H1 (cell line): ENCODE measurements around the gene CDV3. TPM values are rescaled to one million over a fixed set of nuclear protein-coding genes. Genes with fewer than 3 reads are reported as not detected.

ENCODE experiments used
- CTCF ChIA-PET: fragments of 300-600 bp; sonication (Branson Sonifier 250); formaldehyde crosslinking; loops from one replicate; lab custom pipeline; 2021; ENCODE audit not compliant: partially characterized antibody; lab: Charles Lee
- POLR2A ChIA-PET: fragments of 300-600 bp; sonication (Branson Sonifier 250); formaldehyde crosslinking; loops from one replicate; lab custom pipeline; 2021; ENCODE audit warnings: inconsistent platforms; ENCODE audit not compliant: partially characterized antibody; lab: Charles Lee
- DNase-seq, 2 experiments: peaks; one replicate each; pipeline versions ENCODE4 v3.0.0 to v3.0.0-alpha.2; 2010 to 2022; ENCODE audit warnings: low spot score in 2 of 2, low read depth in 1 of 2, mixed read lengths in 1 of 2
- FAIRE-seq: peaks from 2 replicates; lab custom pipeline; 2011; peaks lifted over from hg19 to GRCh38; lab: Jason Lieb, UNC
- H2AFZ ChIP-seq: 2 replicates; pipeline ENCODE4 v1.8.1; 2012; ENCODE audit warnings: low read length, inconsistent platforms
- H2AK5ac ChIP-seq: 2 replicates; pipeline ENCODE4 v1.6.1; 2013; ENCODE audit warnings: low read depth, low read length
- H2BK120ac ChIP-seq: replicated peaks from 2 replicates; pipeline ENCODE3; 2013; ENCODE audit warnings: low read depth, low read length, inconsistent platforms
- H2BK12ac ChIP-seq: 2 replicates; pipeline ENCODE4 v1.6.1; 2013; ENCODE audit warnings: low read depth, low read length
- H2BK15ac ChIP-seq: 2 replicates; pipeline ENCODE4 v1.6.1; 2013; ENCODE audit warnings: low read length
- H2BK20ac ChIP-seq: 2 replicates; pipeline ENCODE4 v1.6.1; 2013; ENCODE audit warnings: low read length
- H2BK5ac ChIP-seq: 2 replicates; pipeline ENCODE4 v1.6.1; 2013; ENCODE audit warnings: low read depth, low read length
- H3K14ac ChIP-seq: 2 replicates; pipeline ENCODE4 v1.6.1; 2013; ENCODE audit warnings: inconsistent platforms; ENCODE audit not compliant: insufficient read length
- H3K18ac ChIP-seq: 2 replicates; pipeline ENCODE4 v1.6.1; 2013; ENCODE audit warnings: low read length; ENCODE audit errors: extremely low read depth
- H3K23ac ChIP-seq: 2 replicates; pipeline ENCODE4 v1.6.1; 2013; ENCODE audit warnings: inconsistent platforms; ENCODE audit not compliant: insufficient read length
- H3K23me2 ChIP-seq: 2 replicates; pipeline ENCODE4 v1.6.1; 2013; ENCODE audit warnings: low read depth, low read length
- H3K27ac ChIP-seq: 2 replicates; pipeline ENCODE4 v1.6.1; 2011; ENCODE audit warnings: low read depth, low read length, inconsistent platforms
- H3K27me3 ChIP-seq, 4 experiments: replicated peaks in 1 of 4; 1 replicate in 1 of 4; 2 replicates in 3 of 4; pipeline versions ENCODE4 v1.6.1 to v1.8.1; 2011 to 2013; ENCODE audit warnings: low read length in 3 of 4, mild to moderate bottlenecking in 3 of 4, inconsistent platforms in 2 of 4, mixed read lengths in 2 of 4, moderate library complexity in 1 of 4; ENCODE audit not compliant: control insufficient read depth in 3 of 4, insufficient read depth in 3 of 4; ENCODE audit errors: extremely low read depth in 1 of 4
- H3K36me3 ChIP-seq, 4 experiments: 2 replicates each; pipeline versions ENCODE4 v1.6.1 to v1.8.1; 2011 to 2013; ENCODE audit warnings: mild to moderate bottlenecking in 4 of 4, low read length in 3 of 4, moderate library complexity in 2 of 4, control low read depth in 1 of 4, inconsistent platforms in 1 of 4; ENCODE audit not compliant: insufficient read depth in 4 of 4, control insufficient read depth in 2 of 4
- H3K4ac ChIP-seq: replicated peaks from 2 replicates; pipeline ENCODE3; 2013; ENCODE audit warnings: low read length, low read depth, mixed read lengths, inconsistent platforms; ENCODE audit not compliant: insufficient read length
- H3K4me1 ChIP-seq, 4 experiments: replicated peaks in 1 of 4; 1 replicate in 1 of 4; 2 replicates in 3 of 4; pipeline versions ENCODE4 v1.6.1 to v1.8.1; 2011 to 2013; ENCODE audit warnings: low read length in 3 of 4, inconsistent platforms in 2 of 4, mixed read lengths in 1 of 4; ENCODE audit not compliant: insufficient read depth in 4 of 4, control insufficient read depth in 3 of 4
- H3K4me2 ChIP-seq, 2 experiments: 2 replicates each; pipeline versions ENCODE4 v1.6.1 to v1.8.1; 2011 to 2013; ENCODE audit warnings: low read depth in 2 of 2, low read length in 2 of 2, control low read depth in 1 of 2, inconsistent platforms in 1 of 2, mild to moderate bottlenecking in 1 of 2; ENCODE audit not compliant: insufficient read depth in 1 of 2
- H3K4me3 ChIP-seq, 4 experiments: fragments of 200-600, 300-600 bp in 1 of 4; sonication (generic), shearing (Covaris generic), sonication (Bioruptor Twin) in 1 of 4; 2 replicates each; pipeline versions ENCODE4 v1.5.1 to v1.8.1; 2011 to 2016; ENCODE audit warnings: low read length in 4 of 4, low read depth in 3 of 4, control low read depth in 2 of 4, inconsistent platforms in 2 of 4, mild to moderate bottlenecking in 2 of 4, mixed read lengths in 1 of 4, moderate library complexity in 1 of 4; ENCODE audit not compliant: insufficient read depth in 2 of 4; ENCODE audit errors: extremely low read depth in 1 of 4
- H3K56ac ChIP-seq: replicated peaks from 2 replicates; pipeline ENCODE3; 2013; ENCODE audit warnings: low read depth, mild to moderate bottlenecking, mixed read lengths, low read length, inconsistent platforms; ENCODE audit not compliant: insufficient read length
- H3K79me1 ChIP-seq: 2 replicates; pipeline ENCODE4 v1.6.1; 2013; ENCODE audit warnings: low read depth, low read length, control low read depth
- H3K79me2 ChIP-seq, 2 experiments: 2 replicates each; pipeline versions ENCODE4 v1.6.1 to v1.8.1; 2012 to 2013; ENCODE audit warnings: low read length in 2 of 2, mild to moderate bottlenecking in 2 of 2, inconsistent platforms in 1 of 2; ENCODE audit not compliant: insufficient read depth in 2 of 2, control insufficient read depth in 1 of 2
- H3K9ac ChIP-seq, 4 experiments: replicated peaks in 1 of 4; 1 replicate in 1 of 4; 2 replicates in 3 of 4; pipeline versions ENCODE4 v1.6.1 to v1.8.1; 2011 to 2013; ENCODE audit warnings: low read depth in 3 of 4, low read length in 3 of 4, control low read depth in 2 of 4, mild to moderate bottlenecking in 2 of 4, moderate library complexity in 2 of 4, inconsistent platforms in 1 of 4; ENCODE audit errors: extremely low read depth in 1 of 4
- H3K9me3 ChIP-seq, 2 experiments: 2 replicates each; pipeline versions ENCODE4 v1.6.1 to v1.8.1; 2012 to 2013; ENCODE audit warnings: mild to moderate bottlenecking in 2 of 2, moderate library complexity in 2 of 2, control low read depth in 1 of 2, inconsistent platforms in 1 of 2, low read depth in 1 of 2, low read length in 1 of 2, mixed read lengths in 1 of 2; ENCODE audit not compliant: insufficient read depth in 2 of 2
- H4K20me1 ChIP-seq, 2 experiments: replicated peaks in 1 of 2; 2 replicates each; pipeline versions ENCODE3 to v1.8.1; 2011 to 2013; ENCODE audit warnings: inconsistent platforms in 2 of 2, low read length in 2 of 2, mild to moderate bottlenecking in 1 of 2; ENCODE audit not compliant: insufficient read depth in 2 of 2, control insufficient read depth in 1 of 2
- H4K5ac ChIP-seq: 2 replicates; pipeline ENCODE4 v1.6.1; 2013; ENCODE audit warnings: low read length, low read depth, mixed read lengths, inconsistent platforms; ENCODE audit not compliant: insufficient read length
- H4K8ac ChIP-seq: 2 replicates; pipeline ENCODE4 v1.8.0; 2013; ENCODE audit warnings: mild to moderate bottlenecking, moderate library complexity, low read length, inconsistent platforms; ENCODE audit not compliant: insufficient read depth; ENCODE audit errors: extremely low read depth
- H4K91ac ChIP-seq: replicated peaks from 2 replicates; pipeline ENCODE3; 2013; ENCODE audit warnings: low read length, mixed read lengths, inconsistent platforms; ENCODE audit not compliant: insufficient read length
- CHD1 ChIP-seq: IDR thresholded peaks from 2 replicates; pipeline ENCODE4 v1.6.1; 2012; ENCODE audit warnings: low read depth, low read length, improper control_type of control experiment
- RXRA ChIP-seq: IDR thresholded peaks from 2 replicates; pipeline ENCODE4 v1.6.1; 2011; ENCODE audit warnings: low read depth, mild to moderate bottlenecking, low read length, moderate library complexity; ENCODE audit not compliant: insufficient read depth
- whole genome bisulfite sequencing, 2 experiments: shearing (Covaris generic) in 1 of 2; methylation state at CpG; one replicate each; pipeline versions ENCODE4 v1.1.6 to v1.1.7; 2013 to 2015; ENCODE audit warnings: low lambda C conversion rate in 2 of 2, mixed read lengths in 2 of 2, inconsistent platforms in 1 of 2, low coverage in 1 of 2, missing lambda C conversion rate in 1 of 2; ENCODE audit not compliant: insufficient replicate concordance in 2 of 2, insufficient coverage in 1 of 2, insufficient read length in 1 of 2; ENCODE audit errors: extremely low coverage in 1 of 2, missing lambda C conversion rate in 1 of 2; 5-methylcytosine and 5-hydroxymethylcytosine counted together
- polyA plus RNA-seq, 7 experiments: library from polyadenylated mRNA; depleted of rRNA in 3 of 7; stranded (reverse) in 5 of 7; unstranded in 2 of 7; fragments of >200 nt in 5 of 7; fragments of 200-250 nt in 2 of 7; gene quantifications; 1 replicate in 5 of 7; 2 replicates in 1 of 7; 4 replicates in 1 of 7; pipeline versions ENCODE4 v1.2.1 to v1.2.3, GENCODE V29; 2011 to 2013; ENCODE audit warnings: missing spikeins in 2 of 7, mixed read lengths in 2 of 7
- small RNA-seq: library from polyadenylated mRNA; stranded (forward); fragments of <200 nt; extraction: miRNeasy Mini kit (QIAGEN cat#:217004); gene quantifications from one replicate; pipeline ENCODE3, GENCODE V24; 2013; ENCODE audit not compliant: insufficient read depth
- total RNA-seq: library from RNA; stranded (reverse); fragmentation: NEBNext Ultra II Directional; extraction: Animal tissue kit (Norgen Biotek cat#: 25700); gene quantifications from 2 replicates; pipeline ENCODE4 v1.2.1, GENCODE V29; 2021

The CDV3 gene
- total and polyA plus RNA-seq, 2 of the 8 experiments (the other 6 are each of a cell fraction or from before 2014, with no cell fraction given) = 29.4 to 163 TPM

- FAIRE-seq = no peak
- H3K4me2 ChIP-seq = no peak overlapping the region
- H3K79me2 ChIP-seq = 0 out of 4 replicates have a peak, but pooled peaks cover 0 to 3% of the 10 kb centered on the region in 2 experiments
- H3K4ac ChIP-seq = no peak overlapping the region
- no peak overlapping the region for H2BK12ac ChIP-seq
- POLR2A ChIA-PET = no interaction called here
- H4K91ac ChIP-seq = no peak overlapping the region
- no peak overlapping the region for H2BK15ac ChIP-seq
- 86% methylated on average over 4 of the region's 4 CpGs; no CpG with 5 or more reads in 1 of the 2 experiments for WGBS, 2 experiments
- H3K27ac ChIP-seq = no peak overlapping the region
- no peaks in the 10 kb centered on the region for H3K79me1 ChIP-seq
- H2BK120ac ChIP-seq = no peak overlapping the region
- H3K27me3 ChIP-seq = no peaks in the 10 kb centered on the region
- H3K36me3 ChIP-seq = peaks cover 5 to 54% (median 26%) of the 10 kb centered on the region in 4 experiments; a peak in 7 of 8 replicates
- TF ChIP-seq CHD1 (no peak), RXRA (no peak)
- TF ChIP-seq, all 59 proteins: peak for 0
- no peaks in the 10 kb centered on the region for H4K20me1 ChIP-seq
- CTCF ChIA-PET = no interaction called here
- H3K9ac ChIP-seq = no peak overlapping the region
- no peak overlapping the region for H2BK5ac ChIP-seq
- no peaks in the 10 kb centered on the region for H3K23me2 ChIP-seq
- H3K9me3 ChIP-seq = no peaks in the 10 kb centered on the region
- DNase-seq = no peak
- H2BK20ac ChIP-seq = no peak overlapping the region
- H4K8ac ChIP-seq = no peak overlapping the region
- no peak overlapping the region for H3K23ac ChIP-seq
- no peak overlapping the region for H3K18ac ChIP-seq
- H2AK5ac ChIP-seq = no peak overlapping the region
- no peak overlapping the region for H3K56ac ChIP-seq
- H3K4me1 ChIP-seq = no peaks in the 10 kb centered on the region
- no peak overlapping the region for H2AFZ ChIP-seq
- no peak overlapping the region for H3K4me3 ChIP-seq
- H4K5ac ChIP-seq = no peak overlapping the region
- no peak overlapping the region for H3K14ac ChIP-seq
Measured at GRCh38 chr3:133633439-133633838, 60.0 kb downstream of the CDV3 start.

Small RNAs within 50 kb of the gene (small RNA-seq; reads per million reads assigned to genes)
- gene AC022296.2 (not detected), gene RF00438 (not detected)

Other genes with a start within 250 kb of the CDV3 start
- not detected in 2 replicates for gene BFSP2, start 173.6 kb upstream of the CDV3 start, total RNA-seq
- gene BFSP2, start 173.6 kb upstream of the CDV3 start, polyA plus RNA-seq (2011; rRNA removed) = not detected in 2 replicates
- gene TOPBP1, start 88.3 kb downstream of the CDV3 start, total RNA-seq = 35.9 and 36.3 TPM in 2 replicates
- 14.2 and 19.7 TPM in 2 replicates for gene TOPBP1, start 88.3 kb downstream of the CDV3 start, polyA plus RNA-seq (2011; rRNA removed)
- 0.06 and 0.26 TPM in 2 replicates for gene TF, start 172.7 kb downstream of the CDV3 start, total RNA-seq
- gene TF, start 172.7 kb downstream of the CDV3 start, polyA plus RNA-seq (2011; rRNA removed) = 0.02 and 0.19 TPM in 2 replicates
- 43.4 and 49.8 TPM in 2 replicates for gene SRPRB, start 232.1 kb downstream of the CDV3 start, total RNA-seq
- 15.9 and 24.9 TPM in 2 replicates for gene SRPRB, start 232.1 kb downstream of the CDV3 start, polyA plus RNA-seq (2011; rRNA removed)